Measurements from ENCODE around the gene NOTCH4. TPM values are rescaled to one million over a fixed set of nuclear protein-coding genes. Genes with fewer than 3 reads are reported as not detected.

The NOTCH4 gene
- total RNA-seq, 3 donors from 2014 or later, result 20.8 to 47.9 (median 23.8) TPM

GRCh38 chr6:32203426-32204267 is 20.2 kb downstream of the NOTCH4 start:
- no peak overlapping the region for H3K4me3 ChIP-seq
- no peaks in the 10 kb centered on the region for H3K4me1 ChIP-seq
- intact Hi-C loops (cut with DNase I; ENCODE audit: low total_unique reads), result no loop called here
- TF ChIP-seq CTCF (IDR thresholded peaks at IDR 0.05) (no peak), POLR2AphosphoS5 (IDR thresholded peaks at IDR 0.05) (no peak), POLR2A (IDR thresholded peaks at IDR 0.05) (no peak)
- DNase-seq (ENCODE audit: low spot score in 2 of 2), result no peak
- H3K27me3 ChIP-seq, result no peaks in the 10 kb centered on the region
- no peaks in the 10 kb centered on the region for H3K9me3 ChIP-seq
- no peaks in the 10 kb centered on the region for H3K36me3 ChIP-seq
- H3K27ac ChIP-seq, result no peak overlapping the region

DNA sequence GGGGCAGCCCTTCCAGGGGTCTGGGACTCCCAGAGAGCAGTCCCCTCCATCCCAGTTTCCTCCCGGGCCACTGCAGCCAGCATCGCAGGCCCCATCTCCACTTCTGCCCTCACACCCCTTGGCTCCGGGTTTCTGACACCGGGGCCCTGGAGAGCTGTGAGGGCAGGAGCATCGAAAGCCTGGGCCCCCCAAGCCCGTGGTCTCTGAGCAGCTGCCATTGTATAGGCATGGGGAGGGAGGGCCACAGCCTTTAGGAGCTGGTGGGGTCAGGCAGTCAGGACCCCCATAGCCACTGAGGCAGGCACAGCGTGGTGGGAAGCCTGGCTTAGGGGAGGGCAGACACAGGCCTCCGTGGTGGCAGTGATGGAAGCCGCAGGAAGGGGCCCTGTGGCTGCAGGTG is 21.7 kb downstream of the NOTCH4 start:
- intact Hi-C loops (cut with DNase I; ENCODE audit: low total_unique reads), result no loop called here
- H3K27me3 ChIP-seq, result no peaks in the 10 kb centered on the region
- no peak overlapping the region for H3K27ac ChIP-seq
- no peak overlapping the region for H3K4me3 ChIP-seq
- no peak for TF ChIP-seq POLR2AphosphoS5 (IDR thresholded peaks at IDR 0.05)
- no peak for TF ChIP-seq POLR2A (IDR thresholded peaks at IDR 0.05)
- TF ChIP-seq CTCF (IDR thresholded peaks at IDR 0.05), result no peak
- H3K4me1 ChIP-seq, result peaks cover 0 to 2% of the 10 kb centered on the region in 2 donors
- no peaks in the 10 kb centered on the region for H3K9me3 ChIP-seq
- DNase-seq (ENCODE audit: low spot score in 2 of 2), result no peak
- H3K36me3 ChIP-seq, result no peaks in the 10 kb centered on the region

GRCh38 chr6:32200711-32201475 is 23.0 kb downstream of the NOTCH4 start:
- H3K36me3 ChIP-seq, result no peaks in the 10 kb centered on the region

DNA sequence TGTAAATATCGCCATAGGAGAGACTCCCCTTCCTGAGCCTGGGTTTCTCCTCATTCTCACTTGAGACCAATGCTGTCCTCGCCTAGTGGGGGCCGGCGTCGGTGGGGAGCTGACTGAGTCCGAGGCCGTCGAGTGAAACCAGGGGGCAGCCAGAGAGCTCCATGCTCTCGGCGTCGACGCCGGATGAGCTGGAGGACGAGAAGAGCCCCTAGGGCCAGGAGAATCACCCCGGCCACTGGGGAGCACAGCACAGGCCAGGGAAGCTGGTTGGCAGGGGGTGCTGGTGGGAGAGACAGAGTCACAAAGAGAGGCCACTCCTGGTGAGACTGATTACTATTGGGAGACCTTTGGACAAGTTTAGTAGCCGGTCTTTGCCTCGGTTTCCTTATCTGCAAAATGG is 25.0 kb downstream of the NOTCH4 start:
- DNase-seq (ENCODE audit: low spot score in 2 of 2), result no peak
- Histone ChIP-seq H3K27ac (no peak overlapping the region), H3K4me1 (peaks cover 3 to 6% of the 10 kb centered on the region in 2 donors), H3K9me3 (no peaks in the 10 kb centered on the region), H3K36me3 (no peaks in the 10 kb centered on the region), H3K27me3 (no peaks in the 10 kb centered on the region), H3K4me3 (no peak overlapping the region)
- TF ChIP-seq CTCF (IDR thresholded peaks at IDR 0.05) (no peak), POLR2AphosphoS5 (IDR thresholded peaks at IDR 0.05) (no peak), POLR2A (IDR thresholded peaks at IDR 0.05) (no peak)
- intact Hi-C loops (cut with DNase I; ENCODE audit: low total_unique reads), result no loop called here

More at GRCh38 chr6:32200711-32201475, 23.0 kb downstream of the NOTCH4 start:
- no peaks in the 10 kb centered on the region for H3K27me3 ChIP-seq
- H3K27ac ChIP-seq, result no peak overlapping the region
- DNase-seq (ENCODE audit: low spot score in 2 of 2), result no peak
- intact Hi-C loops (cut with DNase I; ENCODE audit: low total_unique reads), result no loop called here
- peaks cover 0 to 3% of the 10 kb centered on the region in 2 donors for H3K4me1 ChIP-seq
- no peaks in the 10 kb centered on the region for H3K9me3 ChIP-seq
- no peak for TF ChIP-seq CTCF (IDR thresholded peaks at IDR 0.05)
- TF ChIP-seq POLR2A (IDR thresholded peaks at IDR 0.05), result no peak
- no peak for TF ChIP-seq POLR2AphosphoS5 (IDR thresholded peaks at IDR 0.05)
- no peak overlapping the region for H3K4me3 ChIP-seq

GRCh38 chr6:32198345-32198696 is 25.5 kb downstream of the NOTCH4 start:
- H3K4me1 ChIP-seq, result peaks cover 3 to 6% of the 10 kb centered on the region in 2 donors
- no peak for DNase-seq (ENCODE audit: low spot score in 2 of 2)
- no peaks in the 10 kb centered on the region for H3K27me3 ChIP-seq
- intact Hi-C loops (cut with DNase I; ENCODE audit: low total_unique reads), result no loop called here
- H3K27ac ChIP-seq, result no peak overlapping the region
- no peaks in the 10 kb centered on the region for H3K36me3 ChIP-seq
- TF ChIP-seq POLR2AphosphoS5 (IDR thresholded peaks at IDR 0.05) (no peak), POLR2A (IDR thresholded peaks at IDR 0.05) (no peak), CTCF (IDR thresholded peaks at IDR 0.05) (no peak)
- no peaks in the 10 kb centered on the region for H3K9me3 ChIP-seq
- no peak overlapping the region for H3K4me3 ChIP-seq
